ENCODE measurements around the gene TECPR1. TPM values are rescaled to one million over a fixed set of nuclear protein-coding genes. Genes with fewer than 3 reads are reported as not detected.

Gene TECPR1
- total RNA-seq, 1 experiment from 2014 or later = 13.9 TPM

DNA sequence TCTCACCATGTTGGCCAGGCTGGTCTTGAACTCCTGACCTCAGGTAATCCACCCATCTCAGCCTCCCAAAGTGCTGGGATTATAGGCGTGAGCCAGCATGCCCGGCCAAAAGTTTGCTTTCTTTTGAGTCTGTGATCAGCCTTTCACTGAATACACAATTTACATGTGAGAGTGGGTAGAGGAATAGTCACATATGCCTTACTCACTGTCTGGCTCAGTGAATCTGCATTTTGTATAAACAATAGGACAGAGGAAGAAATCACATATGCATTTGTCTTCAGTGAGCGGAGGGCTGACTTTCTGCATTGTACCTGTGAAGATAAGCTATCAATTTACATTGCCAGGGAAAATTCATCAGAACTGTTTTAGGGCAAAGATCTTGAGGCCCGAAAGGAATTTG is 2.5 kb upstream of the TECPR1 start:
- peaks cover 0 to 6% (median 5%) of the 10 kb centered on the region in 3 experiments; a peak in 2 of 7 replicates for H3K36me3 Mint-ChIP-seq (ENCODE audit: insufficient read depth in 1 of 3, low read depth in 3 of 3)
- Histone ChIP-seq H3K9ac (ENCODE audit: extremely low read depth, insufficient read length, low read length) (no peak overlapping the region), H2AK5ac (ENCODE audit: insufficient read length, low read length) (no peak overlapping the region), H3K4me2 (ENCODE audit: insufficient read depth, insufficient read length, low read length) (no peak overlapping the region), H2BK20ac (ENCODE audit: low read depth, low read length, poor library complexity, severe bottlenecking) (no peak overlapping the region), H2AFZ (ENCODE audit: low read length) (no peak overlapping the region), H3K56ac (ENCODE audit: insufficient read length, low read depth, low read length) (no peak overlapping the region), H3K27me3 (ENCODE audit: insufficient read depth, low read length) (no peaks in the 10 kb centered on the region), H3K23ac (ENCODE audit: insufficient read length, low read depth, low read length) (no peak overlapping the region), H3T11ph (ENCODE audit: low read length) (no peak overlapping the region), H3K14ac (ENCODE audit: insufficient read depth, low read length) (no peak overlapping the region), H3K79me1 (ENCODE audit: insufficient read depth, low read depth, low read length, poor library complexity, severe bottlenecking) (no peaks in the 10 kb centered on the region), H3K27ac (ENCODE audit: insufficient read length, low read depth, low read length) (no peak overlapping the region), H3K9me3 (ENCODE audit: control insufficient read depth, low read depth, low read length) (no peaks in the 10 kb centered on the region), H2BK5ac (ENCODE audit: insufficient read length, low read length) (no peak overlapping the region), H2BK12ac (ENCODE audit: insufficient read length, low read depth, low read length) (no peak overlapping the region), H4K5ac (ENCODE audit: insufficient read length, low read depth, low read length) (no peak overlapping the region), H4K91ac (ENCODE audit: insufficient read length, low read depth, low read length) (no peak overlapping the region), H4K20me1 (ENCODE audit: control insufficient read depth, insufficient read depth, insufficient read length) (no peaks in the 10 kb centered on the region), H3K23me2 (ENCODE audit: insufficient read length, low read depth, low read length, poor library complexity, severe bottlenecking) (peaks cover 6% of the 10 kb centered on the region), H3K4me1 (ENCODE audit: insufficient read depth, low read length) (no peaks in the 10 kb centered on the region), H3K79me2 (ENCODE audit: insufficient read depth, low read length) (no peaks in the 10 kb centered on the region), H2BK15ac (ENCODE audit: low read depth, low read length) (no peak overlapping the region), H3K4ac (ENCODE audit: low read depth, low read length) (no peak overlapping the region), H2BK120ac (ENCODE audit: low read depth, low read length, poor library complexity, severe bottlenecking) (no peak overlapping the region), H3K18ac (ENCODE audit: insufficient read length, low read depth, low read length) (no peak overlapping the region), H4K8ac (replicated peaks; ENCODE audit: insufficient read length, low read depth, low read length) (no peak overlapping the region)
- H3K4me1 Mint-ChIP-seq = peaks cover 14 to 19% of the 10 kb centered on the region in 2 experiments
- no peak for DNase-seq
- TF ChIP-seq, protein P1, sequence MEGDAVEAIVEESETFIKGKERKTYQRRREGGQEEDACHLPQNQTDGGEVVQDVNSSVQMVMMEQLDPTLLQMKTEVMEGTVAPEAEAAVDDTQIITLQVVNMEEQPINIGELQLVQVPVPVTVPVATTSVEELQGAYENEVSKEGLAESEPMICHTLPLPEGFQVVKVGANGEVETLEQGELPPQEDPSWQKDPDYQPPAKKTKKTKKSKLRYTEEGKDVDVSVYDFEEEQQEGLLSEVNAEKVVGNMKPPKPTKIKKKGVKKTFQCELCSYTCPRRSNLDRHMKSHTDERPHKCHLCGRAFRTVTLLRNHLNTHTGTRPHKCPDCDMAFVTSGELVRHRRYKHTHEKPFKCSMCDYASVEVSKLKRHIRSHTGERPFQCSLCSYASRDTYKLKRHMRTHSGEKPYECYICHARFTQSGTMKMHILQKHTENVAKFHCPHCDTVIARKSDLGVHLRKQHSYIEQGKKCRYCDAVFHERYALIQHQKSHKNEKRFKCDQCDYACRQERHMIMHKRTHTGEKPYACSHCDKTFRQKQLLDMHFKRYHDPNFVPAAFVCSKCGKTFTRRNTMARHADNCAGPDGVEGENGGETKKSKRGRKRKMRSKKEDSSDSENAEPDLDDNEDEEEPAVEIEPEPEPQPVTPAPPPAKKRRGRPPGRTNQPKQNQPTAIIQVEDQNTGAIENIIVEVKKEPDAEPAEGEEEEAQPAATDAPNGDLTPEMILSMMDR (conservative IDR thresholded peaks at IDR 0.05) = no peak
- no peak overlapping the region for H3K27ac Mint-ChIP-seq
- WGBS (ENCODE audit: extremely low coverage, insufficient read length, low lambda C conversion rate) = no CpG with 5 or more reads among the region's 4 CpGs
- no peaks in the 10 kb centered on the region for H3K27me3 Mint-ChIP-seq (ENCODE audit: low read depth)
- no peaks in the 10 kb centered on the region for H3K9me3 Mint-ChIP-seq
- H3K4me3 Mint-ChIP-seq = no peak overlapping the region
